Mammary epithelial cell (primary cell): Measurements from ENCODE around the gene SMYD3.

Experiments
- CTCF ChIP-seq, 2 donors: IDR thresholded peaks in 1 of 2; conservative IDR thresholded peaks in 1 of 2; 2 replicates each; pipeline ENCODE4 v1.5.1; 2011 to 2012; ENCODE audit warnings: inconsistent platforms in 2 of 2, low read length in 2 of 2, mild to moderate bottlenecking in 2 of 2, control low read depth in 1 of 2, low read depth in 1 of 2; ENCODE audit not compliant: insufficient read depth in 1 of 2; ENCODE audit errors: extremely low read depth in 1 of 2
- EZH2 ChIP-seq: IDR thresholded peaks from 2 replicates; pipeline ENCODE4 v1.6.1; 2012; ENCODE audit warnings: low read length, inconsistent platforms, borderline replicate concordance

DNA sequence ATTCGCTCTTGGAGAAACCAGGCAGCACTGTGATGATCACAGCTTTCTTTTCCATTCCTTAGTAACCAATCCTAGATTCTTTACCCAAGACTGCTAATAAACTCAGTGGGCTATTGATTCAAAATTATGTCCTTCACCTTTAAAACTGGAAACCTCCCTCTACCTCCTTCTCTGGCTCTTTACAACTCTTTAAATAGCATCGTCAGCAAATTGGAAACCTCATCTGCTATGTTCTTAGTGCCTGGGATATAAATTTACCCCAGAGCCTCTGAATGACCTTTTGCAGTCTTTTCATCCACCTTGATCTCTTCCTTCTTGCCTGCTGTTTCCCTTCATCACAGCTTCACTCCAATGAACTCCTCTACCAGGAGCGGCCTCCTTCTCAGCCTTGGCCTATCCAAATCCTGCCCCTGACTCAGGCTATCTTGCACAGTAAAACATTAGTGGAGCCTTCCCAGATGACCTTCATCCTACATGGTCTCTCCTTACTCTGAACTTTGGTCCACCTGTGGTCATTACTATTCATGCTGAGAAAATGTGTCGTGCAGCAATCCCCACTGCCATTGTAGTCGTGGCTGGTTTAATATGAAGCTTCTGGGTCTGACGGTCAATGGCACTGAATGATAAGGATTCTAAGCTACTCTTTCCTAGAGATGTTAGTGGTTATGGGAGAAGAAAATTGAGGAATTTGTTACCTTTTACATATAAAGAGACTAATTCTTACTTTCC is 644.1 kb downstream of the SMYD3 start:
- TF ChIP-seq CTCF (conservative IDR thresholded peaks at IDR 0.05 in 1 of 2, IDR thresholded peaks at IDR 0.05 in 1 of 2; ENCODE audit: extremely low read depth in 1 of 2, insufficient read depth in 1 of 2, low read depth in 1 of 2, low read length in 2 of 2) (no peak), EZH2 (no peak)
